ENCODE data around the gene STAB2. TPM values are rescaled to one million over a fixed set of nuclear protein-coding genes. Genes with fewer than 3 reads are reported as not detected.

STAB2 gene
- total RNA-seq, 1 experiment from 2014 or later: not detected

GRCh38 chr12:103743788-103744187 lies 156.7 kb downstream of the STAB2 start:
- Histone ChIP-seq H4K20me1 (ENCODE audit: insufficient read depth) (no peaks in the 10 kb centered on the region), H3K4me1 (ENCODE audit: control insufficient read depth in 1 of 2, insufficient read depth in 2 of 2, low read length in 2 of 2) (peaks cover 6 to 18% of the 10 kb centered on the region in 2 experiments; a peak in 3 of 4 replicates), H3K27ac (ENCODE audit: low read depth, low read length) (no peak overlapping the region), H3K4me2 (ENCODE audit: low read length) (no peak overlapping the region), H3K4me3 (replicated peaks in 1 of 2; ENCODE audit: low read depth in 1 of 2, low read length in 2 of 2) (no peak overlapping the region), H3K9ac (ENCODE audit: low read length) (no peak overlapping the region), H3K9me3 (ENCODE audit: control insufficient read depth in 1 of 2, insufficient read depth in 1 of 2, low read depth in 1 of 2, low read length in 2 of 2) (no peaks in the 10 kb centered on the region), H2AFZ (ENCODE audit: low read depth, low read length, poor library complexity, severe bottlenecking) (no peak overlapping the region), H3K27me3 (ENCODE audit: insufficient read depth, low read length) (no peaks in the 10 kb centered on the region), H3K9me2 (ENCODE audit: insufficient read depth) (no peaks in the 10 kb centered on the region), H3K36me3 (ENCODE audit: control insufficient read depth in 1 of 2, insufficient read depth in 2 of 2, low read length in 2 of 2) (no peaks in the 10 kb centered on the region), H3K79me2 (ENCODE audit: insufficient read depth, low read length) (no peaks in the 10 kb centered on the region)
- ChIA-PET RAD21 (ENCODE audit: low non-redundant PET in 1 of 2, low total read pairs in 2 of 2, uncharacterized antibody in 2 of 2, unreplicated experiment in 2 of 2) (no interaction called here), POLR2A (no interaction called here), CTCF (no interaction called here)
- no peak for TF ChIP-seq EZH2 (IDR thresholded peaks at IDR 0.05)
- no peak for TF ChIP-seq SP1 (IDR thresholded peaks at IDR 0.05; ENCODE audit: low read depth)
- no peak for TF ChIP-seq ELF1 (IDR thresholded peaks at IDR 0.05; ENCODE audit: borderline replicate concordance, low read depth)
- TF ChIP-seq YY1 (IDR thresholded peaks at IDR 0.05; ENCODE audit: extremely low read depth, insufficient replicate concordance, low read depth, low read length): no peak
- TF ChIP-seq ZNF274 (IDR thresholded peaks at IDR 0.05; ENCODE audit: low read depth, low read length): no peak
- TF ChIP-seq SRF (IDR thresholded peaks at IDR 0.05; ENCODE audit: low read depth): no peak
- TF ChIP-seq REST (IDR thresholded peaks at IDR 0.05; ENCODE audit: low read depth): no peak
- ATAC-seq (no peak), DNase-seq (ENCODE audit: low read depth, low spot score) (no peak)
- intact Hi-C loops (cut with micrococcal nuclease): no loop called here
- no TSS peak for BruUV-seq (replicated peaks)
